Measurements from ENCODE around the gene C1GALT1C1L.

GRCh38 chr2:43714164-43714563, 37.9 kb upstream of the C1GALT1C1L start:
- TF ChIP-seq CTCF (IDR thresholded peaks at IDR 0.05; ENCODE audit: low read length), result no peak
- TF ChIP-seq EZH2 (optimal IDR thresholded peaks at IDR 0.05; ENCODE audit: low read depth, low read length), result no peak
